Adipocyte (in vitro differentiated cells): ENCODE data around the gene HOXA4.

ENCODE experiments used
- DNase-seq: peaks from one replicate; pipeline ENCODE4 v3.0.0-alpha.2; 2015; ENCODE audit warnings: low read depth
- H3K27me3 ChIP-seq: replicated peaks from 2 replicates; pipeline ENCODE4 v1.7.0; 2013; ENCODE audit warnings: mild to moderate bottlenecking, low read length, moderate library complexity; ENCODE audit not compliant: control insufficient read depth, insufficient read depth
- H3K36me3 ChIP-seq: 2 replicates; pipeline ENCODE4 v1.7.0; 2013; ENCODE audit warnings: low read length, mild to moderate bottlenecking, moderate library complexity; ENCODE audit not compliant: control insufficient read depth, insufficient read depth, severe bottlenecking
- H3K4me1 ChIP-seq: 2 replicates; pipeline ENCODE4 v1.7.0; 2013; ENCODE audit warnings: mild to moderate bottlenecking, low read length, moderate library complexity; ENCODE audit not compliant: control insufficient read depth, insufficient read depth
- H3K4me3 ChIP-seq: 2 replicates; pipeline ENCODE4 v1.7.0; 2013; ENCODE audit warnings: mild to moderate bottlenecking, low read length, moderate library complexity
- H3K9ac ChIP-seq: 2 replicates; pipeline ENCODE4 v1.7.0; 2013; ENCODE audit warnings: mild to moderate bottlenecking, low read length, moderate library complexity
- H3K9me3 ChIP-seq: 2 replicates; pipeline ENCODE4 v1.7.0; 2013; ENCODE audit warnings: mild to moderate bottlenecking, low read length, moderate library complexity; ENCODE audit not compliant: control insufficient read depth

Gene HOXA4

DNA sequence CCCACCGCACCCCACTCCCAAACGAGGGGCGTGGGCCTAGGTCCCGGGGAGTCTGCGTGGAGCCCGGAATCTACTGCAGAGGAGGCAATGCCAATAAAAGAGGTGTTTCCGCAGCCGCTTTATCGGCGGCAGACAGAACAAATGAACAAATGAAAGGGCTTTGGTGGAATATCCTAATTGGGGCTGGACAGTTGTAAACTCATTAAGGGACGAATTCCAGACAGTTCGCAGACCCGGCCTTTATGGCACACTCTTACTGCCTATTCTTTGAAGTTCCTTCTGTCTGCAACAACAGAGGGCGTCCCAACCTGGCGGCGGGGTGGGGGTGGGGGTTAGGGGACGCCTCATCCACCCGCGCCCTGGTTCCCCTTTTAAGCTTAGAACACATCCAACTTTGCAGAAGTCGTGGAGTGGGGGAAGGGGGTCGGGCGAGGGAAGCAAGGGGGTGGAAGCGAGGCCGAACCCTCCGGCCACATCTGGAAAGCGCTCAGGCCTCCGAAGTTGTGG is 30.7 kb upstream of the HOXA4 start:
- peak overlapping the region; percentile 93 for H3K9ac ChIP-seq
- peaks cover 26% of the 10 kb centered on the region for H3K4me1 ChIP-seq
- H3K4me3 ChIP-seq: peak overlapping the region; percentile 88
- no peaks in the 10 kb centered on the region for H3K9me3 ChIP-seq
- peaks cover 5% of the 10 kb centered on the region for H3K36me3 ChIP-seq
- no peak for DNase-seq
- no peaks in the 10 kb centered on the region for H3K27me3 ChIP-seq

DNA sequence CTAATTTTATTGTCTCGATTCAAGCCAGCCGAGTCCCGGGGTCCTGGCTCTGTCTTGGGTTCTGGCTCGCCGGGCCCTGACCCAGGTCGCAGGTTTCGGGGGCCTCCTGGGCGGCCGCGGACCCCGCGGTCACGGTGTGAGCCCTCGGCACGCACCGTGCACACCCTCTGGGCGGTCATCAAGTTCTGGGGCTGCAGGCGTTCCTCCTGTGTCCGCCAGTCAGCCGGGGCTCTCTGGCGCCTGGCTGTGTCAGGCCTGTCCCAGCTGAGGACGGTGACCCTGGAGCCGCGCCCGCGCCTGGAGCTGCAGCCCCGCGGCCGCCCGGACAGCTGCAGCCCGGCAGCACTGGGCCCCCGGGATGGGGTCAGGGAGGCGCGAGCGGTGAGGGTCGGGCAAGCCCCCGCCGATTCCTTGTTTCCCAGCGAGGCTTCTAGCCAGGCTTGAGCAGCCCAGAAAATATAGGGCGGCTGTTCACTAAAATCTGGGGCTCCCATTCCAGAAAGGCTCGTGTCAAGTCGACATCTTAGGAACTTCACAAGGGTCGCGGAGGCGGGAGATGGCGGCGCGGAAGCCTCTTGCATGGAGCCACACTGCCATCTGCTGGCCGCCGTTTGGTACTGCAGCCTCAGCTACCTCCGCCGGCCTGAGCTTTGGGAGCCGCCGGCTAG is 30.1 kb upstream of the HOXA4 start:
- Histone ChIP-seq H3K9ac (peak overlapping the region; percentile 90), H3K27me3 (no peaks in the 10 kb centered on the region), H3K9me3 (no peaks in the 10 kb centered on the region), H3K4me1 (peaks cover 21% of the 10 kb centered on the region), H3K4me3 (peak overlapping the region; percentile 88), H3K36me3 (peaks cover 5% of the 10 kb centered on the region)
- peak; percentile 88 for DNase-seq

DNA sequence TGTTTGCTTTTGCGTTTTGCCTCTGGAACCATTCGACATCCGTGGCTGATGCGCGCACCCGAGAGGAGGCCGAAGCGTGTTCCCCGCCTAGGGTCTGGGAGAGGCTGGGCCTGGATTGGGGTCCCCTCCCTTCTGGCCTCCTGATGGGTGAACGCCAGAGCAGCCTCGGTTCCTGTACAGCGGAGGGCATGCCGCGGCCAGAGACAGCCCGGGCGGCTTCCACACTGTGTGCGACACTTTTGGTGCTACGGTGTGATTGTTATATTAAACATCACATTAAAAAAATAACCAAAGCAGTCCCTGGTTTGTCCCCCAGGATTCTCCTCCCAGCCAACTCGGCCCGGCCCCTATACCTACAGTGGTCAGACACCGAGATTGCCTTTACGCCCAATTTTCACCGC is 29.6 kb upstream of the HOXA4 start:
- H3K27me3 ChIP-seq: no peaks in the 10 kb centered on the region
- H3K9ac ChIP-seq: peak overlapping the region; percentile 90
- H3K4me1 ChIP-seq: peaks cover 26% of the 10 kb centered on the region
- H3K4me3 ChIP-seq: peak overlapping the region; percentile 88
- peaks cover 5% of the 10 kb centered on the region for H3K36me3 ChIP-seq
- no peak for DNase-seq
- H3K9me3 ChIP-seq: no peaks in the 10 kb centered on the region

DNA sequence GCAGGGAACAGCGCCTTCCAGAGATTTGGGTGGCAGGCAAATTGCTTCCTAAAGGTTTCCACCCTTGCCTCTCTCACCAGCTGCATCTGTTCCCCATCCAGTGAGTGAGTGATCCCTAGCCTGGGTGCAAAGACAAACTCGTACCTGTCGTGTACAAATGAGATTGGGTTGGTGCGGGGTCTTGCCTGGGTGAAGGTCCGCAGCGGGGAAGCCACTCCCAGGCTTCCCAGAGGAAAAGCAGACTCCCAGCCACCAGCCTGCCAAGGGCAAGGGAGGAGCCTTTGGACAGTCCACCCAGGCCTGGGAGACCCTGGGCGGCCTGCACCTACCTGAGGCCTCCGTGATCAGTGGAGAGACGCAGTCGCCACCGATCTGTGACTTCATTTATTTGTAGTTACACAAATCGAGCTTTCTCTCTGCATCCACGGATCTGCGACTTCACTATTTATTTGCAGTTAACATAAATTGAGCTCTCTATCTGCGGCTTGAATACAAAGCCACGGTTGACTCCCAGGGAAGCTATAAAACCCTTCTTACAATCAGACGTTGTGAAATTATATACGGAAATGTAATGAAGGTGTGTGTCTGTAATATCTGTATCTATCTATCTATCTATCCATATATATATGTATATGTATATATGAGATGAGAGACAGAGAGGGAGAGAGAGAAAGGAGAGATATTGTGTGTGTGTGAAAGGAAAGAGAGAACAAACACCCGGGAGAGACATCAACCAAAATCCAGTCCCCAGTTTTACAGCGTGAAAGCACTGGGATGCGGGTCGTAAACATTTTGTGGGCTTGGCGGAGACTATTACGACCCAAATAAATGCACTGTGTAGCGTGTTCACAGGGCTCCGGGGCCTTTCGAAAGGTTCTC is 28.9 kb upstream of the HOXA4 start:
- no peak for DNase-seq
- Histone ChIP-seq H3K9me3 (no peaks in the 10 kb centered on the region), H3K27me3 (no peaks in the 10 kb centered on the region), H3K4me3 (peak overlapping the region; percentile 88), H3K4me1 (peaks cover 32% of the 10 kb centered on the region), H3K9ac (peak overlapping the region; percentile 90), H3K36me3 (peaks cover 5% of the 10 kb centered on the region)

DNA sequence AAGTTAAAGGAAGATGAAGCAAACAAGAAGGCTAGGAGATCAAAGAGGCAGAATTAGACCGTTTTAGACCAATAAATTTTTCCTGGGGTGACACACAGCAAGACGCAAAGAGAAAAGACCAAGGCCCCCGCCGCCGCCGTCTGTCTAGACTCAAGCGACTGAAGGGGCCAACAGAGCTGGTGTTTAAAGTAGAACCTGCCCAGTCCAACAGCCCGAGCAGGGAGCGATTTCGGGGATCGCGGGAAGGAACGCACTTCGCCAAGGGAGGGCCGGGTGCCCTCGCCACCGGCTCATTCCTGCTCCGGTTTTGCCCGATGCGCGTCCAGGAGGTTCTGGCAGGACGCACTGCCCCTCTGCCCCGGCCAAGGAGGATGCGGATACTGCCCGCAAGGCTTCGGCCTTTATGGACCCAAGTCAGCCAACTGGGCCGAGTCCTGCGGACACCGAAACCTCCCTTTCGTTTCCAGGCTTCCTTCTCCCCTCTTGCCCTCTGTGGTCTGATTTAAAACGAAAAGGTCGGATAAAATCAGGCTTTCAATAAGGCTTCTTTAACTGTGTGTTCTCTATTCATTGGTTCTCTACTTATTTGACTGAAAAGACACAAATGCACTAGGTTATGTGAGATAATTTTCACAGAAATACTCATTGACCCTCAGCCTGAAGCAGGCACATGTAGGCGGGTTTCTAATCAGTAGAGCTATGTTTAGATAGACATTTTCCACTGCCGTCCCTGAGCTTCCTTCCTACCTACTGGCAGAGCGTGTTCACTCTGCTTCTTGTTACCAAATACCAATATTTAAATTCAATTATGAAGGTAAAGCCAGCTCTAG is 28.1 kb upstream of the HOXA4 start:
- Histone ChIP-seq H3K27me3 (no peaks in the 10 kb centered on the region), H3K9me3 (no peaks in the 10 kb centered on the region), H3K36me3 (peaks cover 5% of the 10 kb centered on the region), H3K4me1 (peaks cover 40% of the 10 kb centered on the region), H3K4me3 (no peak overlapping the region), H3K9ac (no peak overlapping the region)
- no peak for DNase-seq

DNA sequence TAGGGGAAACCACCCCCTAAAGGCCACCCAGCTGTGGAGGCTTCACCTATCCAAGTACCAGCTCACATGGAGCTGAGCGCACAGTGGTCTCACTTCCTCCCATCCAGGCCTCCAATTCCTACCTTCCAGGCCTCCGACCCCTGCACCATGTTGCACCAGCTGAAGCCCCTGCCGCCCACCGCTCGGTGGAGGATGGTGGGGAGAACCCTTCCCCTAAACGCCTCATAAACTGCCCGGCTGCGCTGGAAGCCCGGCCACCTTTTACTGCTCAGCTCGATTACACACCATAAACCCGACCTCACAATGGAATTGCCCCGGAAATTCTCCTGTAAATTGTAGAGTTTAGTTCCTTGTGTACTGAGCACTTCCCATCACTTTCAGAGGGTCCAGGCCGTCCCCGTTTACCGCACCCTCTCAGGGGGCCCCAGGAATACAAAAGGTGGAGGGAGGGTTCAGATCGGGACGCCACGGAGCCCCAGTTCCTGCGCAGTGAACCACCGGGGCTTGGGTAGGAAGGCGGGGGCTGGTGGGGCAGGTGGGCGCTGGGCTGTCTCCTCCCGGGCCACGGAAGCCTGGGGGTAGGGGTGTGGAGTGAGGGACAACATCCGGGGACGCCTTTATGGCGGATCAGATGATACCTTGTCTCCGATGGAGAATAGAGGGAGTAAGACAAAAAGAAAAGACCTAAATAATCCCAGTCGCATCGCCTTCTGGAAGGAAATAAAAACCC is 27.3 kb upstream of the HOXA4 start:
- DNase-seq: no peak
- Histone ChIP-seq H3K9me3 (no peaks in the 10 kb centered on the region), H3K9ac (no peak overlapping the region), H3K27me3 (no peaks in the 10 kb centered on the region), H3K36me3 (peaks cover 2% of the 10 kb centered on the region), H3K4me1 (peaks cover 44% of the 10 kb centered on the region), H3K4me3 (no peak overlapping the region)

DNA sequence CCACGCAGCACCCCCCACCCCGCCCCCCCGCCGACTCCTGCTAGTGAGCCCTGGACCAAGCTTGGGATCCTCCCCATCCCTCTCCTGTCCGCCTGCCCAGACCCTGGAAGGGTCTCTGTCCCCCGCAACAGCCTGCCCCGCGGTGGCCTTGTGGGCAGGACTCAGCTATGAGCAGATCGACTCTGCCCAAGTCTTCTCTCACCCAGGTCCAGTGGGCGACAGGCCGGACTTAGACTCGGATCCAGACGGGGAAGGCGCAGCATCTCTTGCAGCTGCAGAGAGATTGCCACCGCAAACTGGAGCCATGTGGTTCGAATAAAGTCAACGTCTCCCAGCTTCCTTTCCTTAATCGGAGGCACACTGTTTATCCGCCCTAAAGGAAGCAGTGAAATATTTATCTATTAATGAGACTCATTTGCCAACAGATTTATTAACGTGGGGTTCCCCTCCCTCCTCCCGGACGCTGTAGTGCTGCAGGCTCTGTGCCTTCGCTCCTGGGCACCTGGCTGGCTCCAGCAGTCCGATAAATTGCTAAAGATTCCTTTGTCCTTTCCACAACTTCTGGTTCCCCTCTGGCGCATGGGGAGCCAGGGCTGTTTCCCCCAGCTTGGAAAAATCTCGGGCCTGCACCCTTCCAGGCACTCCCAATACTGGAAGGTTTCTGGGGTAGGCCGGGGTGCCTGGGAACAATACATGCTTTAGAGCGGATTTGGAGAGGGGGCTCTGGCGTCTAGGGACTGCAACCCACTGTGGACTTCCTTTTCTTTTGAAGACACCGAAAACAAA is 26.6 kb upstream of the HOXA4 start:
- DNase-seq: no peak
- peak overlapping the region; percentile 94 for H3K4me3 ChIP-seq
- H3K36me3 ChIP-seq: no peaks in the 10 kb centered on the region
- H3K9me3 ChIP-seq: no peaks in the 10 kb centered on the region
- H3K9ac ChIP-seq: peak overlapping the region; percentile 97
- peaks cover 42% of the 10 kb centered on the region for H3K4me1 ChIP-seq
- H3K27me3 ChIP-seq: no peaks in the 10 kb centered on the region

DNA sequence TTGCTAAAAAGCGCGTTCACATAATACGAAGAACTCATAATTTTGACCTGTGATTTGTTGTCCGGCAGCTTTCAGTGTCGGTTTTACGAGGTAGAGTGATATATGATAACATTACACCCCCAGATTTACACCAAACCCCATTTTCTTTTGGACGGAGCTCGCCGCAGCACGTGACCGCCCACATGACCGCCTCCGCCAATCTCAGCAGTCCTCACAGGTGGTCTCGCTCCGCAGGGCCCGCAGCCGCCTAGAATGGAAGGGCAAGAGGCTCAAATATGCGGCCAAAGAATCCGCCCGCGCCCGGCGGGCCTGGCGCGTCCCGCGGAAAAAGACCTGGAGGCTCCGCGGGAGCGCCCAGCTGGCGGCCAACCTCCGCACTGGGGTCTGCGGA is 25.9 kb upstream of the HOXA4 start, which contains the start of gene HOXA7:
Gene HOXA7, minus strand, starts transcription at position 168 of the 391 bp plus-strand sequence. Its CDS starts 130 bp downstream, at position 38.
- Histone ChIP-seq H3K4me1 (peaks cover 42% of the 10 kb centered on the region), H3K4me3 (peak within 1 kb of the TSS; percentile 94), H3K27me3 (no peaks in the 10 kb centered on the region), H3K36me3 (no peaks in the 10 kb centered on the region), H3K9ac (peak within 1 kb of the TSS; percentile 97), H3K9me3 (no peaks in the 10 kb centered on the region)
- no peak for DNase-seq

DNA sequence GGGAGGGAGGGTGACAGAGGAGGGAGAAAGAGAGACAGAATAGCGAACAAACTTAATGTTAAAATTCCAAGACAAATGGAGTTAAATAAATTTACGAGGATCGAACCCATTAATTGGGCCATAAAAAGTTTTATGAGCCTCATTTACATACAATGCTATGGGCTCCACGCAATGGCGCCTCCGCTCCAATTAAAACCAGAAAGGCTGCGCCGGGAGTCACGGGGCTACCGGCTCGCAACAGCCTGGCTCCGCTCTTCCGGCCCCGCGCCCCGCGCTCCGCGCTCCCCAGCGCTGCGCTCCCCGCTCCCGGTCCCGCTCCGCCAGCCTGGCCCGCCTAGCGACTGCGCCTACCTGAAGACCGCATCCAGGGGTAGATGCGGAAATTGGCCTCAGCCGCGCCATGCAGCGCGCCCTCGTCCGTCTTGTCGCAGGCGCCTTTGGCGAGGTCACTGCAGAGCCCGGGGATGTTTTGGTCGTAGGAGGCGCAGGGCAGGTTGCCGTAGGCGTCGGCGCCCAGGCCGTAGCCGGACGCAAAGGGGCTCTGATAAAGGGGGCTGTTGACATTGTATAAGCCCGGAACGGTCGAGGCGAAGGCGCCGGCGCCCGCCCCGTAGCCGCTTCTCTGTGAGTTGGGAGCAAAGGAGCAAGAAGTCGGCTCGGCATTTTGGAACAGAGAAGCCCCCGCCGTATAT is 25.4 kb upstream of the HOXA4 start:
- Histone ChIP-seq H3K27me3 (no peaks in the 10 kb centered on the region), H3K9me3 (no peaks in the 10 kb centered on the region), H3K4me1 (peaks cover 39% of the 10 kb centered on the region), H3K36me3 (no peaks in the 10 kb centered on the region), H3K4me3 (peak overlapping the region; percentile 94), H3K9ac (peak overlapping the region; percentile 97)
- no peak for DNase-seq
